GM12878 (cell line): ENCODE measurements around the gene SPPL2B. TPM values are rescaled to one million over a fixed set of nuclear protein-coding genes. Genes with fewer than 3 reads are reported as not detected.

Source experiments
- ATAC-seq: fragments of 200-7000 bp; cut with Tn5 transposase; 3 replicates; pipeline ENCODE4 v1.9.1; 2020; ENCODE audit warnings: mild to moderate bottlenecking, moderate library complexity
- BruUV-seq: library from RNA; stranded (reverse); fragments of 400-500 nt; replicated peaks from 2 replicates; lab custom pipeline; 2021; lab: Mats Ljungman, UMichigan
- CTCF ChIA-PET: fragments of 300-600 bp; sonication (Branson Sonifier 250); formaldehyde crosslinking; extraction: SDS; loops from one replicate; lab custom pipeline; 2021; ENCODE audit warnings: inconsistent platforms; lab: Yijun Ruan, JAX
- POLR2A ChIA-PET: fragments of 350-600 bp; formaldehyde crosslinking; extraction: SDS; loops from one replicate; lab custom pipeline; 2021; ENCODE audit warnings: inconsistent platforms; lab: Charles Lee
- RAD21 ChIA-PET: fragments of 300-600 bp; sonication (Branson Sonifier 250); formaldehyde crosslinking; loops from one replicate; lab custom pipeline; 2023; ENCODE audit warnings: antibody characterized with exemption; ENCODE audit not compliant: unreplicated experiment; lab: Charles Lee
- SMC1A ChIA-PET: fragments of 300-600 bp; sonication (Branson Sonifier 250); formaldehyde crosslinking; loops from one replicate; lab custom pipeline; 2023; ENCODE audit not compliant: unreplicated experiment, uncharacterized antibody; lab: Charles Lee
- DNase-seq: peaks from one replicate; pipeline ENCODE4 v3.0.0-alpha.2; 2011; ENCODE audit warnings: low read depth, low spot score
- FAIRE-seq: peaks from 3 replicates; lab custom pipeline; 2011; peaks lifted over from hg19 to GRCh38; lab: Jason Lieb, UNC
- H2AFZ ChIP-seq: 2 replicates; pipeline ENCODE4 v1.6.0; 2011; ENCODE audit warnings: low read depth, low read length, control low read depth; ENCODE audit not compliant: control insufficient read depth
- H3K27ac ChIP-seq: 2 replicates; pipeline ENCODE4 v1.5.1; 2011; ENCODE audit warnings: control low read depth; ENCODE audit not compliant: control insufficient read depth, insufficient read depth
- H3K27me3 ChIP-seq, 2 experiments: replicated peaks in 1 of 2; 2 replicates each; pipeline versions ENCODE4 v1.6.0 to v1.6.1; 2011; ENCODE audit warnings: low read length in 1 of 2; ENCODE audit not compliant: control insufficient read depth in 2 of 2, insufficient read depth in 2 of 2
- H3K36me3 ChIP-seq, 2 experiments: 2 replicates each; pipeline ENCODE4 v1.5.1; 2011; ENCODE audit warnings: low read length in 1 of 2; ENCODE audit not compliant: control insufficient read depth in 2 of 2, insufficient read depth in 2 of 2
- H3K4me1 ChIP-seq: 2 replicates; pipeline ENCODE4 v1.6.1; 2011; ENCODE audit warnings: mild to moderate bottlenecking, low read length, moderate library complexity, mixed read lengths; ENCODE audit not compliant: control insufficient read depth, insufficient read depth
- H3K4me2 ChIP-seq: 2 replicates; pipeline ENCODE4 v1.6.0; 2011; ENCODE audit warnings: control low read depth; ENCODE audit not compliant: control insufficient read depth, insufficient read depth
- H3K4me3 ChIP-seq: fragments of 200-600 bp; sonication (generic); 2 replicates; pipeline ENCODE4 v1.5.1; 2016
- H3K79me2 ChIP-seq: 2 replicates; pipeline ENCODE4 v1.6.0; 2011; ENCODE audit warnings: low read length; ENCODE audit not compliant: control insufficient read depth, insufficient read depth
- H3K9ac ChIP-seq: 2 replicates; pipeline ENCODE4 v1.8.0; 2011; ENCODE audit warnings: low read length, control low read depth, mixed read lengths; ENCODE audit not compliant: control insufficient read depth, insufficient read depth
- H3K9me3 ChIP-seq: replicated peaks from 3 replicates; pipeline ENCODE4 v1.5.1; 2011; ENCODE audit warnings: mild to moderate bottlenecking, low read length; ENCODE audit not compliant: control insufficient read depth, insufficient read depth
- H4K20me1 ChIP-seq: 2 replicates; pipeline ENCODE4 v1.6.0; 2011; ENCODE audit not compliant: control insufficient read depth, insufficient read depth
- BHLHE40 ChIP-seq, 2 experiments: fragments of 450-650 bp in 1 of 2; IDR thresholded peaks; 2 replicates each; pipeline ENCODE4 v1.6.1; 2011 to 2017; ENCODE audit warnings: low read depth in 2 of 2, borderline replicate concordance in 1 of 2, improper control_type of control experiment in 1 of 2, low read length in 1 of 2, mild to moderate bottlenecking in 1 of 2
- CREB1 ChIP-seq: IDR thresholded peaks from 2 replicates; pipeline ENCODE4 v1.6.1; 2012; ENCODE audit warnings: low read depth, mild to moderate bottlenecking, inconsistent platforms
- CREM ChIP-seq: IDR thresholded peaks from 2 replicates; pipeline ENCODE4 v1.6.1; 2014; ENCODE audit warnings: antibody characterized with exemption, low read depth
- NR2C1 ChIP-seq: fragments of 450-650 bp; IDR thresholded peaks from 2 replicates; pipeline ENCODE4 v1.6.1; 2017; ENCODE audit warnings: antibody characterized with exemption, mild to moderate bottlenecking, moderate library complexity
- POLR2AphosphoS5 ChIP-seq: IDR thresholded peaks from 2 replicates; pipeline ENCODE4 v1.6.1; 2011; ENCODE audit warnings: mild to moderate bottlenecking, low read length, inconsistent platforms
- RUNX3 ChIP-seq: IDR thresholded peaks from 2 replicates; pipeline ENCODE4 v1.6.1; 2012; ENCODE audit warnings: low read length, inconsistent platforms
- SREBF1 ChIP-seq: IDR thresholded peaks from 2 replicates; pipeline ENCODE4 v1.6.1; 2012; ENCODE audit warnings: mild to moderate bottlenecking, low read length
- TARDBP ChIP-seq: IDR thresholded peaks from 2 replicates; pipeline ENCODE4 v1.6.1; 2016; ENCODE audit warnings: borderline replicate concordance
- TCF12 ChIP-seq: IDR thresholded peaks from 2 replicates; pipeline ENCODE4 v1.6.1; 2011; ENCODE audit warnings: low read depth, mild to moderate bottlenecking, low read length
- ZBTB11 ChIP-seq: fragments of 450-650 bp; formaldehyde crosslinking; IDR thresholded peaks from 2 replicates; pipeline ENCODE4 v1.5.0; 2022; ENCODE audit warnings: mild to moderate bottlenecking, missing genetic modification characterization
- ZNF24 ChIP-seq: fragments of 450-650 bp; IDR thresholded peaks from 2 replicates; pipeline ENCODE4 v1.6.1; 2017; ENCODE audit warnings: antibody characterized with exemption, mild to moderate bottlenecking
- WGBS: methylation state at CpG from one replicate; pipeline ENCODE4 v1.1.6; 2016; ENCODE audit warnings: low lambda C conversion rate; ENCODE audit not compliant: insufficient replicate concordance, insufficient coverage; ENCODE audit errors: missing lambda C conversion rate; 5-methylcytosine and 5-hydroxymethylcytosine counted together
- in situ Hi-C: fragments of 300-500 bp; cut with MboI; formaldehyde crosslinking; loops from 9 replicates; pipeline ENCODE4 v1.14.3; 2018; ENCODE audit warnings: mixed read lengths
- intact Hi-C: fragments of 100-400 bp; cut with micrococcal nuclease; formaldehyde crosslinking; loops from one replicate; pipeline ENCODE4 v1.14.2; 2022; ENCODE audit not compliant: unreplicated experiment
- polyA plus RNA-seq, 11 experiments: library from polyadenylated mRNA; depleted of rRNA in 4 of 11; unstranded in 6 of 11; stranded (reverse) in 5 of 11; fragments of >200 nt; fragmentation: Nextera tagmentation in 4 of 11; fragmentation: Illumina TruSeq in 1 of 11; extraction: Ambion mirVana in 4 of 11; extraction: Trizol in 1 of 11; gene quantifications; 1 replicate in 1 of 11; 2 replicates in 10 of 11; pipeline versions ENCODE4 v1.2.1 to v1.2.3, GENCODE V29; 2011 to 2016; ENCODE audit warnings: inconsistent platforms in 2 of 11, missing spikeins in 2 of 11, low read depth in 1 of 11
- total RNA-seq, 4 experiments: library from RNA; depleted of rRNA in 3 of 4; stranded (reverse); fragments of >200 nt in 3 of 4; fragmentation: Illumina TruSeq in 1 of 4; extraction: Trizol in 1 of 4; gene quantifications; 2 replicates each; pipeline versions ENCODE4 v1.2.1 to v1.2.3, GENCODE V29; 2013 to 2021

SPPL2B gene
- total and polyA plus RNA-seq, 10 of the 15 experiments (the other 5 are each of a cell fraction or from before 2014, with no cell fraction given) = 0.29 to 56.5 (median 18.3) TPM

GRCh38 chr19:2324220-2324948 is 4.1 kb upstream of the SPPL2B start:
- Histone ChIP-seq H3K4me1 (peaks cover 21% of the 10 kb centered on the region), H3K27me3 (no peaks in the 10 kb centered on the region), H3K9me3 (no peaks in the 10 kb centered on the region), H3K9ac (peak overlapping the region; percentile 28; the same call in 1 of the 2 replicates), H4K20me1 (0 out of 2 replicates have a peak, but pooled peaks cover 3% of the 10 kb centered on the region), H2AFZ (peak overlapping the region; percentile 20; the same call in 1 of the 2 replicates), H3K27ac (peak overlapping the region; percentile 48; the same call in 1 of the 2 replicates), H3K4me2 (peak overlapping the region; percentile 66), H3K79me2 (peaks cover 45% of the 10 kb centered on the region), H3K36me3 (peaks cover 0 to 6% of the 10 kb centered on the region in 2 experiments; a peak in 2 of 4 replicates), H3K4me3 (peak overlapping the region; percentile 65; the same call in 1 of the 2 replicates)
- intact Hi-C loops (no loop called here), in situ Hi-C loops (no loop called here)
- ChIA-PET RAD21 (interaction anchor here (1.0 kb wide), 1 partner anchor 313 kb away, joined by 5 read pairs; no protein-coding TSS in a partner anchor), CTCF (interaction anchor here (1.0 to 1.3 kb wide), 2 partner anchors 66 to 312 kb away, joined by 3 to 4 read pairs; no protein-coding TSS in a partner anchor), POLR2A (no interaction called here), SMC1A (interaction anchor here (1.3 to 1.4 kb wide), 2 partner anchors 68 to 172 kb away, joined by 3 to 4 read pairs; partner anchors contain the start of gene AP3D1)
- ATAC-seq = peak; percentile 26
- TF ChIP-seq ZBTB11 (CRISPR knock-in tag) (no peak), CREM (peak; percentile 17), RUNX3 (no peak; the same call in 1 of the 2 replicates), SREBF1 (no peak), ZNF24 (no peak), NR2C1 (no peak), POLR2AphosphoS5 (0 out of 2 replicates have a peak, but pooled peaks have one; percentile 44), TCF12 (peak; percentile 60; the same call in 1 of the 2 replicates), BHLHE40 (IDR thresholded peaks at IDR 0.05; ENCODE audit: borderline replicate concordance in 1 of 2, low read depth in 2 of 2, low read length in 1 of 2) (peak in 1 of 2 experiments; percentile 65; a peak in 2 of 4 replicates), TARDBP (no peak), CREB1 (peak; percentile 43; the same call in 1 of the 2 replicates)
- 8% methylated on average over 34 of the region's 34 CpGs for WGBS
- FAIRE-seq = peak; percentile 79
- no TSS peak for BruUV-seq
- DNase-seq = no peak
